AG09309 (cell line): Measurements from ENCODE around the gene KRTAP6-1.

ENCODE experiments used
- DNase-seq: peaks from one replicate; pipeline ENCODE4 v3.0.0-alpha.2; 2010; ENCODE audit warnings: low read depth
- H3K4me3 ChIP-seq: 2 replicates; pipeline ENCODE4 v1.5.1; 2011; ENCODE audit warnings: mild to moderate bottlenecking, low read depth, low read length, moderate library complexity; ENCODE audit not compliant: control insufficient read depth
- TF ChIP-seq, protein P1 (sequence below): IDR thresholded peaks from 2 replicates; pipeline ENCODE4 v1.5.1; 2011; ENCODE audit warnings: mild to moderate bottlenecking, low read depth, low read length, inconsistent platforms; ENCODE audit not compliant: insufficient read depth, control insufficient read depth; ENCODE audit errors: missing control alignments

The KRTAP6-1 gene

DNA sequence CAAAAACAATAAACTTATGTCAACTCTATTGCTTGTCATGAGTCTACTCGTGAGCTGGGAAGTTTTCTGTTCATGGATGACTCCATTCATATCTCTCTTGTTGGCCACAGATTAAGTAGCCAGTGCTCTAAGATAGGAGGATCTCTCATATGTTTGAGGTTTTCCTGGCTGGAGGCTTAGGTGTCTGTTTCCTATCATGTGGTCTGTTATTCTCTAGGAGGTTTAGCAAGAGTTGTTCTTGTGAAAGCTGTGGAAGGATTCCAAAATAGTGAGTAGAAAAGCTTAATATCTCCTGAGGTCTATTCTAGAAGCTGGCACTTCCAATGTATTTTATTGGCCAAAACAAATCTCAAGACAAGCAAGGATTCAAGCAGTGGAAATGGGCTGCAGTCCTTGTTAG is 15.5 kb upstream of the KRTAP6-1 start:
- TF ChIP-seq, protein P1, sequence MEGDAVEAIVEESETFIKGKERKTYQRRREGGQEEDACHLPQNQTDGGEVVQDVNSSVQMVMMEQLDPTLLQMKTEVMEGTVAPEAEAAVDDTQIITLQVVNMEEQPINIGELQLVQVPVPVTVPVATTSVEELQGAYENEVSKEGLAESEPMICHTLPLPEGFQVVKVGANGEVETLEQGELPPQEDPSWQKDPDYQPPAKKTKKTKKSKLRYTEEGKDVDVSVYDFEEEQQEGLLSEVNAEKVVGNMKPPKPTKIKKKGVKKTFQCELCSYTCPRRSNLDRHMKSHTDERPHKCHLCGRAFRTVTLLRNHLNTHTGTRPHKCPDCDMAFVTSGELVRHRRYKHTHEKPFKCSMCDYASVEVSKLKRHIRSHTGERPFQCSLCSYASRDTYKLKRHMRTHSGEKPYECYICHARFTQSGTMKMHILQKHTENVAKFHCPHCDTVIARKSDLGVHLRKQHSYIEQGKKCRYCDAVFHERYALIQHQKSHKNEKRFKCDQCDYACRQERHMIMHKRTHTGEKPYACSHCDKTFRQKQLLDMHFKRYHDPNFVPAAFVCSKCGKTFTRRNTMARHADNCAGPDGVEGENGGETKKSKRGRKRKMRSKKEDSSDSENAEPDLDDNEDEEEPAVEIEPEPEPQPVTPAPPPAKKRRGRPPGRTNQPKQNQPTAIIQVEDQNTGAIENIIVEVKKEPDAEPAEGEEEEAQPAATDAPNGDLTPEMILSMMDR, result no peak
- DNase-seq, result no peak
- no peak overlapping the region for H3K4me3 ChIP-seq

DNA sequence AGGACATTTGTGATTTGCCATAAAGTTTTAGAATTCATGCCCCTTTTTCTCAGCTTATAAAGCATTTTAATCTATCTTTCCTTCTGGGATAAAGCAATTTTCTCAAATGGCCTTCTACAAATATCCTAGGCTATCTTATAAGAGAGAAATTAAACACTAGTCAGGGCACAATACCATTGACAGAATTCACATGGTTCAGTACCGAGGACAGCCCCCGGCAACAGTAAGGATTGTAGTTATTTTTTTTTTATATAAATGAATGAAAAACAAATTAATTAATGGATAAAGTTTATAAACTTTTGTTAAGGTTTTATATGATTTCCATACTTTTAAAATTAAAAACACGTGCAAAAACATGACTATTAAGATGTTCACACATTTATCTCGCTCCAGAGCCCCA is 14.4 kb upstream of the KRTAP6-1 start:
- H3K4me3 ChIP-seq, result no peak overlapping the region
- TF ChIP-seq, protein P1, result no peak

DNA sequence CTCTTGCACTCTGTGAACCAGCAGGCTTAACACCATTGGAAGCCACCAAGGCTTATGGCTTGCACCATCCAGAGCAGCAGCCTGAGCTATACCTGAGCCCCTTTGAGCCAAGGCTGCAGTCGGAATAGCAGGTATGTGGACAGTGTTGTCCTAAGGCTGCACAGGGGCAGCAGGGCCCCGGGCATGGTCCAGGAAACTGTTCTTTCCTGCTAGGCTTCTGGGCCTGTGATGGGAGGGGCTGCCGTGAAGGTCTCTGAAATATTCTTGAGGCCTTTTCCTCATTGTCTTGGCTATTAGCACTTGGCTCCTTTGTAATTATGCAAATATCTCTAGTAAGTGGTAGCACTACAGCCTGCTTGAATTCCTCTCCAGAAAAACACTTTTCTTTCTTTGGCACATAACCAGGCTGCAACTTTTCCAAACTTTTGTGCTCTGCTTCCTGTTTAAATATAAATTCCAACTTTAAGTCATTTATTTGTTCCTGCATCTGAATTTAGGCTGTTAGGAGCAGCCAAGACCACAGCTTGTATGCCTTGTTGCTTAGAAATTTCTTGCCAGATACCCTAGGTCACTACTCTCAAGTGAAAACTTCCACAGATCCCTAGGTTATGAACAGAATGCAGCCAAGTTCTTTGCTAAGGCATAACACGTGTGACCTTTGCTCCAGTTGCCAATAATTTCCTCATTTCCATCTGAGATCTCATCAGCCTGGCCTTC is 11.9 kb upstream of the KRTAP6-1 start:
- DNase-seq, result no peak
- TF ChIP-seq, protein P1, result no peak
- no peak overlapping the region for H3K4me3 ChIP-seq

More for the DNA sequence above, 14.4 kb upstream of the KRTAP6-1 start:
- DNase-seq, result no peak

DNA sequence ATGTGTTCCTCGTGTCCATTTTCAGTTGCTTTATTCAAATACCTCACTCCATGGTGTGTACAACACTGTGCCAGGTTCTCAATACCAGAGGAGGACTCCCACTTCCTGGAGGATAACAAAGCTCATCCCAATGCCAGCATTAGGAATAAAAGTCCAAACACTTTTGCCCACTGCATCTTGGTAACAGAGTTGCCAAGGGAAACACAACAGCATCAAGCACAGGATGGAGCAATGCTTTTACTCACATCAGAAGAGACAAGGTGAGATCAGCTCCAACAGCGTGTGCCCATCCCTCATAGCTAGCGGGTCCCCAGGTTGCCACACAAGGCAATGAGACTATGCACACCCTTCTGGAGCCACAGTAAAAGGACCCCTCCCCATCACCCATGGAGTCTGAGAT is 9.6 kb upstream of the KRTAP6-1 start:
- TF ChIP-seq, protein P1, result no peak
- no peak for DNase-seq
- no peak overlapping the region for H3K4me3 ChIP-seq

DNA sequence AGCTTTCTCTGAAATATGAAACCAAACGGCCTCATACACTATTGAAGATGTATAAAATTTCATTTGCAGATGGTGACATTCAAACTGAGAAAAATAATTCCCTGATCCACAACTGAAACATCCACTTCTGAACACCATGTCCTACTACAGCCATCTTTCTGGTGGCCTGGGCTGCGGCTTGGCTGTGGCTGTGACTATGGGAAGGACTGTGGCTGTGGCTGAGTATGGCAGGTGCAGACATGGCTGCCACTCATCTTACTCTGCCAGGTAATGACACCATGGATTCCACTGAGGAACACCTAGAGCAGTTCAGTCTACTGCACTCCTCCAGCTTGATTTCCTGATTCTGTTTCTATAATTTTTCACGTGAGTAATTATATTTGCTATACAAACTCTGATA is 6.8 kb upstream of the KRTAP6-1 start, which contains the start of gene KRTAP20-4:
KRTAP20-4 (plus strand) TSS at position 106 of the 400 bp plus-strand sequence.
- TF ChIP-seq, protein P1, result no peak
- no peak within 1 kb of the TSS for H3K4me3 ChIP-seq
- DNase-seq, result no peak

DNA sequence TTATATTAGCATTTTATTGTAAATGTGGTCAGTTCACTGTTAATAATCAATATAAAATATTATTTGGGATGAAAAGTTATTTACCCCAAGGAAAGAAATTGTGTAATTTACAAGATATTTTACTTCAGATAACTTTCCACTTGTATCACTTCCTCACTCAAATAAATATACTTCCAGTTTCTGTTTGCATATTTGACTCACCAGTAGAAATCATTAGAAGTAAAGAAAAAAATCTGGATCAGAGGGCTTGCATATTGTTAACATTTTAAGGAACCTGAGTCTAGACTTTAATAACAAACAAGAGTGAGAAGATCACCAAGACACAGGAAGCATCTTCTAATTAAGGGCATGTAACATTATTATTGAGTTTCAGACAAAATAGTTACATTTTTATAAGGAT is 6.3 kb upstream of the KRTAP6-1 start:
- DNase-seq, result no peak
- TF ChIP-seq, protein P1, result no peak
- no peak overlapping the region for H3K4me3 ChIP-seq

DNA sequence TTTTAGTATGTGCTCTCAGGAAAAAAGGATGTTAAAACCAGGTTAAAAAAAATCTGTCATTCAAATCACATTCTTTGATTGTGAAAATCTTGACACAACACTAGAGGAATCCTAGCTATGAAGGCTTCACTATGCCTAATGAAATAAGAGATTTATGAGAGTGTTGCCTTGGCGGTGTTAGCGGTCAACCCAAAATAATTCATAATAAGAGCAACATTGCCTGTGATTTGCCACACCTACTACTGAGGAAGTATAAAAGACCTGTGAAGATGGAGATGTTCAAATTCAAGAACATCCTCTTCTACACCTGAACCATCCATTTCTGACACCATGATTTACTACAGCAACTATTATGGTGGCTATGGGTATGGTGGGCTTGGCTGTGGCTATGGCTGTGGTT is 2.4 kb upstream of the KRTAP6-1 start, which contains the start of gene KRTAP20-1:
KRTAP20-1 (plus strand) TSS at position 301 of the 400 bp plus-strand sequence; CDS start at position 331, 30 bp downstream.
- no peak within 1 kb of the TSS for H3K4me3 ChIP-seq
- TF ChIP-seq, protein P1, result no peak
- no peak for DNase-seq
